BLaER1 treated with 17β-estradiol and CSF1 and Interleukin-3, amounts not matched to agents 10 nM and 100 nM (cell line): ENCODE data around the gene MCC.
"Not testable (repeated sequence)": the region's sequence is repeated elsewhere in the genome, so short reads cannot be mapped to it uniquely, and the experiment has no call there.

Source experiments
- H3K27ac ChIP-seq, 11 experiments: shearing (Covaris generic); formaldehyde crosslinking; 2 replicates each; pipeline ENCODE4 v1.8.1; 2022
- H3K27me3 ChIP-seq, 11 experiments: shearing (Covaris generic); formaldehyde crosslinking; 2 replicates each; pipeline ENCODE4 v1.8.1; 2022
- H3K36me3 ChIP-seq, 11 experiments: shearing (Covaris generic); formaldehyde crosslinking; 2 replicates each; pipeline ENCODE4 v1.8.1; 2022
- H3K4me1 ChIP-seq, 10 experiments: shearing (Covaris generic); formaldehyde crosslinking; 2 replicates each; pipeline ENCODE4 v1.8.1; 2022
- H3K4me2 ChIP-seq, 11 experiments: shearing (Covaris generic); formaldehyde crosslinking; 2 replicates each; pipeline ENCODE4 v1.8.1; 2022
- H3K4me3 ChIP-seq, 10 experiments: shearing (Covaris generic); formaldehyde crosslinking; 2 replicates each; pipeline ENCODE4 v1.8.1; 2022
- H3K9ac ChIP-seq, 11 experiments: shearing (Covaris generic); formaldehyde crosslinking; 2 replicates each; pipeline ENCODE4 v1.8.1; 2022
- H3K9me3 ChIP-seq, 11 experiments: shearing (Covaris generic); formaldehyde crosslinking; replicated peaks in 1 of 11; 2 replicates each; pipeline ENCODE4 v1.8.1; 2022
- H4K20me1 ChIP-seq, 11 experiments: shearing (Covaris generic); formaldehyde crosslinking; 2 replicates each; pipeline ENCODE4 v1.8.1; 2022
- Cebpa-rat ChIP-seq, 11 experiments: shearing (Covaris generic); IDR thresholded peaks; 2 replicates each; pipeline ENCODE4 v1.8.1; 2022

Gene MCC

GRCh38 chr5:113433071-113433470, 55.2 kb downstream of the MCC start:
- Histone ChIP-seq H3K36me3 (no peaks in the 10 kb centered on the region), H3K4me2 (no peak overlapping the region), H3K9me3 (peaks cover 0 to 24% (median 0%) of the 10 kb centered on the region in 11 experiments; a peak in 4 of 22 replicates), H3K27ac (no peak overlapping the region), H3K27me3 (no peaks in the 10 kb centered on the region), H3K4me1 (peaks cover 0 to 6% (median 0%) of the 10 kb centered on the region in 10 experiments; a peak in 2 of 20 replicates), H3K9ac (no peak overlapping the region), H3K4me3 (no peak overlapping the region), H4K20me1 (no peaks in the 10 kb centered on the region)
- TF ChIP-seq Cebpa-rat (IDR thresholded peaks at IDR 0.05) = no peak

GRCh38 chr5:113427871-113428574, 60.2 kb downstream of the MCC start:
- H3K36me3 ChIP-seq = no peaks in the 10 kb centered on the region
- no peak overlapping the region for H3K4me3 ChIP-seq
- peaks cover 0 to 11% (median 0%) of the 10 kb centered on the region in 11 experiments; a peak in 3 of 22 replicates for H3K9me3 ChIP-seq
- H3K27ac ChIP-seq = no peak overlapping the region
- H4K20me1 ChIP-seq = no peaks in the 10 kb centered on the region
- no peaks in the 10 kb centered on the region for H3K27me3 ChIP-seq
- no peak overlapping the region for H3K9ac ChIP-seq
- no peak for TF ChIP-seq Cebpa-rat (IDR thresholded peaks at IDR 0.05)
- H3K4me1 ChIP-seq = no peaks in the 10 kb centered on the region
- no peak overlapping the region for H3K4me2 ChIP-seq

GRCh38 chr5:113425909-113426308, 62.3 kb downstream of the MCC start:
- H3K9me3 ChIP-seq = peaks cover 0 to 4% (median 0%) of the 10 kb centered on the region in 11 experiments; a peak in 2 of 22 replicates
- H3K27ac ChIP-seq = no peak overlapping the region
- TF ChIP-seq Cebpa-rat (IDR thresholded peaks at IDR 0.05) = no peak

GRCh38 chr5:113421693-113422092, 66.6 kb downstream of the MCC start:
- TF ChIP-seq Cebpa-rat (IDR thresholded peaks at IDR 0.05) = no peak
- Histone ChIP-seq H3K9ac (no peak overlapping the region), H4K20me1 (no peaks in the 10 kb centered on the region), H3K27ac (no peak overlapping the region), H3K9me3 (no peaks in the 10 kb centered on the region), H3K4me1 (no peaks in the 10 kb centered on the region), H3K36me3 (no peaks in the 10 kb centered on the region), H3K4me2 (no peak overlapping the region), H3K27me3 (no peaks in the 10 kb centered on the region), H3K4me3 (no peak overlapping the region)

More at GRCh38 chr5:113425909-113426308, 62.3 kb downstream of the MCC start:
- no peaks in the 10 kb centered on the region for H4K20me1 ChIP-seq
- no peak overlapping the region for H3K4me3 ChIP-seq
- no peak overlapping the region for H3K4me2 ChIP-seq
- H3K4me1 ChIP-seq = no peaks in the 10 kb centered on the region
- H3K36me3 ChIP-seq = no peaks in the 10 kb centered on the region
- no peak overlapping the region for H3K9ac ChIP-seq
- no peaks in the 10 kb centered on the region for H3K27me3 ChIP-seq

GRCh38 chr5:113405530-113405929, 82.7 kb downstream of the MCC start:
- H3K4me3 ChIP-seq = no peak overlapping the region
- H3K9ac ChIP-seq = no peak overlapping the region
- H3K27me3 ChIP-seq = no peaks in the 10 kb centered on the region
- H3K36me3 ChIP-seq = no peaks in the 10 kb centered on the region
- no peak for TF ChIP-seq Cebpa-rat (IDR thresholded peaks at IDR 0.05)
- no peaks in the 10 kb centered on the region for H4K20me1 ChIP-seq
- H3K27ac ChIP-seq = no peak overlapping the region
- no peak overlapping the region for H3K4me2 ChIP-seq
- no peaks in the 10 kb centered on the region for H3K4me1 ChIP-seq
- peaks cover 0 to 3% (median under 1%) of the 10 kb centered on the region in 11 experiments; a peak in 5 of 22 replicates for H3K9me3 ChIP-seq

- no peaks in the 10 kb centered on the region for H4K20me1 ChIP-seq
- H3K4me3 ChIP-seq = no peak overlapping the region
- no peaks in the 10 kb centered on the region for H3K27me3 ChIP-seq
- no peak overlapping the region for H3K4me2 ChIP-seq
- no peaks in the 10 kb centered on the region for H3K4me1 ChIP-seq
- no peaks in the 10 kb centered on the region for H3K36me3 ChIP-seq
- no peak for TF ChIP-seq Cebpa-rat (IDR thresholded peaks at IDR 0.05)
- H3K9ac ChIP-seq = no peak overlapping the region
- H3K9me3 ChIP-seq = no peaks in the 10 kb centered on the region
- H3K27ac ChIP-seq = no peak overlapping the region
Measured at GRCh38 chr5:113404269-113404668, 84.0 kb downstream of the MCC start.

GRCh38 chr5:113397986-113398385, 90.3 kb downstream of the MCC start:
- H4K20me1 ChIP-seq, H3K4me3 ChIP-seq, H3K9ac ChIP-seq, H3K27ac ChIP-seq, H3K36me3 ChIP-seq, H3K9me3 ChIP-seq, H3K4me2 ChIP-seq, H3K4me1 ChIP-seq, H3K27me3 ChIP-seq: not testable (repeated sequence)

- Histone ChIP-seq H3K4me1 (no peaks in the 10 kb centered on the region), H4K20me1 (no peaks in the 10 kb centered on the region), H3K4me2 (no peak overlapping the region), H3K4me3 (no peak overlapping the region), H3K27ac (no peak overlapping the region), H3K9me3 (0 out of 22 replicates have a peak, but pooled peaks cover 0 to 2% (median 0%) of the 10 kb centered on the region in 11 experiments), H3K36me3 (no peaks in the 10 kb centered on the region), H3K27me3 (no peaks in the 10 kb centered on the region), H3K9ac (no peak overlapping the region)
- TF ChIP-seq Cebpa-rat (IDR thresholded peaks at IDR 0.05) = no peak
Measured at GRCh38 chr5:113397046-113397445, 91.2 kb downstream of the MCC start.

- no peak overlapping the region for H3K27ac ChIP-seq
- H3K36me3 ChIP-seq = no peaks in the 10 kb centered on the region
- TF ChIP-seq Cebpa-rat (IDR thresholded peaks at IDR 0.05) = no peak
- no peak overlapping the region for H3K4me2 ChIP-seq
- H4K20me1 ChIP-seq = no peaks in the 10 kb centered on the region
- no peak overlapping the region for H3K4me3 ChIP-seq
- no peaks in the 10 kb centered on the region for H3K4me1 ChIP-seq
- H3K9ac ChIP-seq = no peak overlapping the region
- H3K27me3 ChIP-seq = no peaks in the 10 kb centered on the region
- H3K9me3 ChIP-seq = 0 out of 22 replicates have a peak, but pooled peaks cover 0 to 4% (median 0%) of the 10 kb centered on the region in 11 experiments
Measured at GRCh38 chr5:113394658-113395057, 93.6 kb downstream of the MCC start.

GRCh38 chr5:113390224-113390623, 98.0 kb downstream of the MCC start:
- no peaks in the 10 kb centered on the region for H3K36me3 ChIP-seq
- TF ChIP-seq Cebpa-rat (IDR thresholded peaks at IDR 0.05) = no peak
- H3K27ac ChIP-seq = no peak overlapping the region
- peaks cover 0 to 1% (median 0%) of the 10 kb centered on the region in 10 experiments; a peak in 3 of 20 replicates for H3K4me1 ChIP-seq
- H4K20me1 ChIP-seq = no peaks in the 10 kb centered on the region
- peaks cover 0 to 10% (median 0%) of the 10 kb centered on the region in 11 experiments; a peak in 4 of 22 replicates for H3K27me3 ChIP-seq
- no peak overlapping the region for H3K4me2 ChIP-seq
- 0 out of 22 replicates have a peak, but pooled peaks cover 0 to 9% (median 0%) of the 10 kb centered on the region in 11 experiments for H3K9me3 ChIP-seq
- no peak overlapping the region for H3K4me3 ChIP-seq
- H3K9ac ChIP-seq = no peak overlapping the region
